ENCODE data around the gene SYTL1.

The SYTL1 gene

GRCh38 chr1:27363766-27364695, 22.2 kb downstream of the SYTL1 start:
- no peak for DNase-seq

- no peak for DNase-seq
Observed at GRCh38 chr1:27364696-27365371, 23.0 kb downstream of the SYTL1 start.

- DNase-seq: peak in 56 of 58 donors; percentile 16 to 89 (median 68)
Observed at GRCh38 chr1:27365372-27366112, 23.7 kb downstream of the SYTL1 start.

GRCh38 chr1:27366113-27366410, 24.2 kb downstream of the SYTL1 start:
- DNase-seq: peak in 40 of 58 donors; percentile 8 to 69 (median 43)

- peak in 47 of 58 donors; percentile 9 to 76 (median 41) for DNase-seq
Observed at GRCh38 chr1:27366411-27367159, 24.8 kb downstream of the SYTL1 start, which contains the start of gene MAP3K6. Gene MAP3K6 (minus strand): TSS chr1:27366961. CDS start chr1:27366597, 364 bp downstream.

GRCh38 chr1:27367160-27367650, 25.4 kb downstream of the SYTL1 start:
- no peak for DNase-seq

GRCh38 chr1:27368869-27369582, 27.2 kb downstream of the SYTL1 start:
- DNase-seq: no peak

- no peak for DNase-seq
Observed at GRCh38 chr1:27372022-27372807, 30.4 kb downstream of the SYTL1 start.

GRCh38 chr1:27372808-27373690, 31.2 kb downstream of the SYTL1 start:
- DNase-seq: no peak

GRCh38 chr1:27374362-27375086, 32.7 kb downstream of the SYTL1 start, which contains the start of gene FCN3:
Gene FCN3 (minus strand): TSS chr1:27374824. CDS start chr1:27374818, 6 bp downstream.
- no peak for DNase-seq

- no peak for DNase-seq
Observed at GRCh38 chr1:27377760-27378495, 36.1 kb downstream of the SYTL1 start.

GRCh38 chr1:27379564-27380122, 37.8 kb downstream of the SYTL1 start:
- no peak for DNase-seq

- no peak for DNase-seq
Observed at GRCh38 chr1:27380224-27380623, 38.4 kb downstream of the SYTL1 start.

GRCh38 chr1:27380766-27381733, 39.2 kb downstream of the SYTL1 start:
- DNase-seq: no peak
